CD4-positive, alpha-beta T cell treated with Interleukin-10 for 1 hour (primary cell): ENCODE measurements around the gene ULK3.
"Not testable (repeated sequence)": the region's sequence is repeated elsewhere in the genome, so short reads cannot be mapped to it uniquely, and the experiment has no call there.

Source experiments
- DNase-seq: peaks from one replicate; pipeline ENCODE4 v3.0.0-alpha.2; 2020

Gene ULK3

GRCh38 chr15:74842581-74843444, at the start of gene ULK3:
Gene ULK3, minus strand, starts transcription at chr15:74843156. Its CDS starts 51 bp downstream, at chr15:74843105.
- peak; percentile 93 for DNase-seq

DNA sequence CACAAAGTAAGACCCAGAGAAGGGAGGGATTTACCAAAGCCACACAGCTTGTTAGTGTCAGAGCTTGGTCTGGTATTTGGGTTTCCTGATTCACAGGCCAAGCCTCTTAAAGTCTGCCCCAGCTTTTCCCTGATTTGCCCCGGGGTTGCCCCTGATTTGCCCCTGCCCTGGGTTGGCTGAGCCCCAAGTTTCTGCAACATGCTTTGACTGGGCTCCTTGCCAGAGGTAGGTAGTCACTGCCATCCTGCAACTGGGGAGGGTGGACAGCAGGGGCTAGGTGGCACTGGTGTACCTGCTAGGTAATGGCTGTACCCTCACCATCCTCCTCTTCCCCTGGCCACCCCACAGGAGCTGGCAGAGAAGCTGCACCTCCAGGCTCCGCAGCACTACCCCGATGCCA, 49.4 kb upstream of the ULK3 start:
- DNase-seq: no peak

DNA sequence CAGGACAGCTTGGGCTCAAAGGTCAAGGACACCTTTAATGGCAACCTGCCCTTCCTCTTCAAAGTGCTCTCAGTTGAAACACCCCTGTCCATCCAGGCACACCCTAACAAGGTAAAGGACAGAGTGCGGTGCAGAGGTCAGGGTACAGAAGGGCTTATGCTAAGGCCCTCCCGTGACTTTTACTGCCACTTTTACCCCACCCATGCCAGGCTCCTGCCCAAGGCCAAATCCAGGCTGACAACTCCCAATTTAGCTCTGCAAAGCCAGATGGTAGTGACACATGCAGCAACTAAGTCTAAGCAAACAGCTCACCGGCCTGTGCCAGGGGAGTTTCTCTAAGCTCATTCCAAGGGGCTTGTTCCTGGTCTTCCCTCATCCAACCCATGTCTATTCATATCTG, 48.5 kb upstream of the ULK3 start:
- DNase-seq: no peak

GRCh38 chr15:74890665-74890960, 47.7 kb upstream of the ULK3 start:
- no peak for DNase-seq

DNA sequence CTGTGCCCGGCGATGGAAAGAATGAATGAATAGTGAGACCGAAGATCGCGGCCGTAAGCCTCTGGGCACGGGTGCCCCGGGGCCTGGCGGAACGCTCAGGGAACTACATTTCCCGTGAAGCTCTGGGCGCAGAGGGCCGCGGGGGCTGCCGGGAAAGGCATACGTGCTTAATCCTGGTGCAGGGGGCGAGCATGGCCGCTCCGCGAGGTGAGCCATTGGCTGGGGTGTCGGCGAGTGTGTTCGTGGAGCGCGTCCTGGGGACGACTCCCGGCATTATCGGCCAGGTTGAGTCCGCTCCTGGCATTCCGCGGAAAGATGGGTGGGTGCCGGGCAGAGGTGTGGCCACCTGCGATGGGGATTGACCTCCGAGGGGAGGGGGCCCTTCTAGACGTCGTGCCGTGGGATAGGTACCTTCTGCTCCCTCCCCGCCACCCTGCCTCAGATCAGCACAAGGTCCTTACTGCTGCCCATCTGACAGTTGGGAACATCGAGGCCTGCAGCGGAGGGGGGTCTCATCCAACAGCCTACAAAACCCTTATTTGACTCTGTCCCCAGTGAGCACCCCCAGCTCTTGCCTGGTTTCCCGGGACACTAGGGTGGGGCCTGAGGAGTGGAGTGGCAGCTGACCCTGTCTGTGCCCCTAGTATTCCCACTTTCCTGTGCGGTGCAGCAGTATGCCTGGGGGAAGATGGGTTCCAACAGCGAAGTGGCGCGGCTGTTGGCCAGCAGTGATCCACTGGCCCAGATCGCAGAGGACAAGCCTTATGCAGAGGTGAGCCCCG, 47.1 kb upstream of the ULK3 start, which contains the start of gene MPI:
MPI (plus strand) TSS at position 160 of the 782 bp plus-strand sequence; CDS start at position 192, 32 bp downstream.
- DNase-seq: peak; percentile 88

- DNase-seq: no peak
Measured at GRCh38 chr15:74889390-74889882, 46.5 kb upstream of the ULK3 start.

- DNase-seq: no peak
Measured at GRCh38 chr15:74888716-74889115, 45.8 kb upstream of the ULK3 start.

GRCh38 chr15:74887537-74888193, 44.7 kb upstream of the ULK3 start:
- DNase-seq: not testable (repeated sequence)

DNA sequence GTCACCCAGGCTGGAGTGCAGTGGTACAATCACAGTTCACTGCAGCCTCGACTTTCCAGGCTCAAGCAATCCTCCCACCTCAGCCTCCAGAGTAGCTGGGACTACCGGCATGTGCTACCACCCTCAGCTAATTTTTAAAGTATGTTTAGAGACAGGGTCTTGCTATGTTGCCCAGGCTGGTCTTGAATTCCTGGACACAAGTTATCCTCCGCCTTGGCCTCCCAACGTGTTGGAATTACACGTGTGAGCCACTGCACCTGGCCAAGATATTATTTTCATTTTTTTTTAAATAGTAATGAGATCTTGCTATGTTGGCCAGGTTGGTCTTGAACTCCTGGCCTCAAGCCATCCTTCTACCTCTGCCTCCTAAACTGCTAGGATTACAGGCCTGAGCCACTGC, 42.5 kb upstream of the ULK3 start:
- DNase-seq: no peak

DNA sequence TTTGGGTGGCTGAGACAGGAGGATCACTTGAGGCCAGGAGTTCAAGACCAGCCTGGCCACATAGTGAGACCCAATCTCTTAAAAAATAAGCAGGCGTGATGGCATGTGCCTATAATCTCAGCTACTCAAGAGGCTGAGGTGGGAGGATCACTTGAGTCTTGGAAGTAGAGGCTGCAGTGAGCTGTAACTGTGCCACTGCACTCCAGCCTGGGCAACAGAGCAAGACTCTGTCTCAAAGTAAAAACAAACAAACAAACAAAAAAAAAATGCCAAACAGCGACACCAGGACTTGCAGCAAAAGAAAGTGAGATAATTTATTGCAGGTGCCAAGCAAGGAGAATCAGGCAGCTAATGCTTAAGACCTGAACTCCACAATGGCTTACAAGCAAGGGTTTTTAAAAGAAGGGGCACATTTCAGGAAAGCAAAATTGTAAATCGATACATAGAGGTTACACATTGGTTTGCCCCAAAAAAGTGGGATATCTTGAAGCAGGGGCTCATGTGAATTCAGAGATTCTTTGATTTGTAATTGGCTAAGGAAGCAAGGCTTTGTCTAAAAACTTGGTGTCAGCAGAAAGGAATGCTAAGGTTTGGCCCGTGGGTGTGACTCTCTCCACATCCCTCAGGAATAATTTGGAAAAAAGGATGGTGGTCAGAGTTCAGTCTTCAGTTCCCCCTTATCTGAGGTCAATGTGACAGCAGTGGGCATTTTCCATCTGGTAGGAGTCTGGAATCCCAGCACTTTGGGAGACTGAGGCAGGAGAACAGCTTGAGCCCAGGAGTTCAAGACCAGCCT, 41.7 kb upstream of the ULK3 start:
- no peak for DNase-seq

GRCh38 chr15:74882528-74882927, 39.6 kb upstream of the ULK3 start:
- no peak for DNase-seq

DNA sequence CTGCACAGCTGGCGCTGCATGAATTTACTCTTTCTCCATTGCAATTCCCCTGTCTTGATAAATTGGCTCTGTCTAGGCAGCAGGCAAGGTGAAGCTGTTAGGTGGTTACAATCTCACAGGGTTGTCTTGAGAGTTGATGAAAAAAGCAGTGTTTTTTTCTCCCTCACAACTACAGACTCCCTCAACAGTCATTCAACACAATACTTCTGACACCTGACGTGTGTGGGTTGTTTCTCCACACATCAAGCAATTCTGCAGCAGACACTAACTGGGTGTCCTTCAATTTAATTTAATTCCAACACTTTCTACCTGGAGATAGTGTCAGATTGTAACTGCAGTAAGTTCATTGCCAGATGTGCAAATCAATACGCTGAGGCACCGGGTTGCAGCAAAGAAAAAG, 35.3 kb upstream of the ULK3 start:
- no peak for DNase-seq

DNA sequence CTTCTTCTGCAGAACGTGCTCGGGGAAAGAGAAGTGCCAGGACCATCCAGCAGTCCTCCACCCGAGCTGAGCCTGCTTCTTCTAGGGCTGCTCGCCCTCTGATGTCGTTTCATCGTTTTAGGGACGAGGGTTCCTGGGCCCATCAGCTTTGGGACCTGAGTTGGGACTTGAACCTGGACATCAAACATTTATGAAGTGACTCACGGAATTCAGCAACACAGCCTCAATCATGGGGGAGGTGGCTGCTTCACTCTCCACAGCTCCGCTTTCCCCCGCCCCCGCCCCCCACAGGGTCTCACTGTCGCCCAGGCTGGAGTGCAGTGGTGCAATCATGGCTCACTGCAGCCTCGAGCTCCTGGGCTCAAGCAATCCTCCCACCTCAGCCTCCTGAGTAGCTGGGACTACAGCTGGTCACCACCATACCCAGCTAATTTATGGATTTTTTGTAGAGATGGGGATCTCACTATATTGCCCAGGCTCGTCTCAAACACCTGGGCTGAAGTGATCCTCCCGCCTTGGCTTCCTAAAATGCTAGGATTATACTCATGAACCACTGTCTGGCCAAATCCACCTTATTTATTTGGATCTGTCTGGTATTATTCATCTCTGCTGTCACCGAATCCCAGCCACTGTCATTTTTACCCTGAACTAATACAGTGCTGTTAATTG, 30.9 kb upstream of the ULK3 start:
- DNase-seq: no peak

DNA sequence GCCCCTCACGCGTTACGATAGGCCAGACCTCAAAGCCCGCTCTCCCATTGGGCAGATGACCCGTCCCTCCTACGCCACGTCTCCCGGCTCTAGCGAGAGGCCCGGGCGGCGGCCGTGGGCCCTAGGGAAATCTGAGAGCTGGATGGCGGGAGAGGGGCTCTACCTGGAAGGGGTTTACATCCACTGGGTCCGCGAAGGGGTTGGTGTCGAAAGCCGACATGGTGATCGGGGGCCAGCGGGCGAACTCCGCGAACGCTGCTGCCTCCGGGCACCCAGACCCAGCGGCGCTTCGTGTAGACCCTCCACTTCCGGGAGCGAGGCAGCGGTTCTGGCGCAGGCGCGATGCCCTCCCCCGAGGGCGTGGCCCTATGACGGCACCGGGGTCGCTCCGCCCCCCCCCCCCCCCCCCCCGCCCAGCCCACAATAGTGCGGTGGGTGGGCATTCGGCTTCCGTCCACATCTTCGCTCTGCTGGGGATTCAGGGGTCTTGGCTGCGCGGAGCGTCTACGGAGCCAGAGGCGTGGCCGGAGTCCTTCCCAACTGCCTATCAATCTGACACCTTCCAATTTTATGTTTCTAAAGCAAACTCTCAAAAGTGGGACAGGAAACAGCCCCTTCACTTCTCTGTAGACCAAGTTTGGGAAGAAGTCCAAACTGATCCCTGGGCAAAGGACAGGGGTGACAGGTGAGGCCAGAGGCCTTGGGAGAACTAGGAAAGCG, 30.2 kb upstream of the ULK3 start, which contains the start of gene SCAMP2:
SCAMP2 (minus strand) TSS at position 330 of the 720 bp plus-strand sequence; CDS start at position 220, 110 bp downstream.
- peak; percentile 92 for DNase-seq

GRCh38 chr15:74872702-74873035, 29.7 kb upstream of the ULK3 start:
- no peak for DNase-seq

DNA sequence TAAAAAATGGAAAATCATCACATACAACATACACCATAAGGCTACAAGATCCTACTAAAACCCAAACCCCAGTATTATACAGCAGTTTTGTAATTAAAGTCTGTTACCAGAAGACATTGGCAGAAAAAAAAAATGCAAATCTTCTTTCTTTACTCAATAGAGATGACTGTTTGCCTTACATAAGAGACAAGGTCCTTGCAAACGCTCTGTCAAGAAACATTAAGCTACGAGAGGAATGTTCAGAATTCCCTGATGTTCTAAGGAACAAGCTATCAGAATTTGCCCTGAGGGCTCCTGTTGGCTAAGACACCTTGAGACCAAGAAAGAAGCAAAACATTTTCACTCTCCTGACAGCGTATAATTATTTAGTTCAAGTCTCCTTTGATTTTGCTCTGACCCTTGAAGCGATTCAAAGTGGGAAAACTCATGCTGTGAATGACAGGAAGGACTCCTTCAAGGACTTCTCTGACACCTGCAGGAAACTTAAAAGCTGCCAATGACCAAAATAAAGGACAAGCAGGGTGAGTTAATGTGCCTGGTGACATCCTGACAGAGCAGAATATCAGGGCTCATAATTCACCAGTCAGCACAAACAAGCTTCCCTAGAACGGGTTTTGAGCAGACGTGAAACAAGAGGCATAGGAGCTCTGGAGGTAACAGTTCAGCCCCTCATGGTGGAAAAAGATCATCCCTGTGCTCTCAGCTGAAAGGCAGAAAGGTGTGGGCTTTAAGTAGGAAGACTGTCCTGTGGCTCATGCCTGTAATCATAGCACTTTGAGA, 27.7 kb upstream of the ULK3 start:
- DNase-seq: no peak

DNA sequence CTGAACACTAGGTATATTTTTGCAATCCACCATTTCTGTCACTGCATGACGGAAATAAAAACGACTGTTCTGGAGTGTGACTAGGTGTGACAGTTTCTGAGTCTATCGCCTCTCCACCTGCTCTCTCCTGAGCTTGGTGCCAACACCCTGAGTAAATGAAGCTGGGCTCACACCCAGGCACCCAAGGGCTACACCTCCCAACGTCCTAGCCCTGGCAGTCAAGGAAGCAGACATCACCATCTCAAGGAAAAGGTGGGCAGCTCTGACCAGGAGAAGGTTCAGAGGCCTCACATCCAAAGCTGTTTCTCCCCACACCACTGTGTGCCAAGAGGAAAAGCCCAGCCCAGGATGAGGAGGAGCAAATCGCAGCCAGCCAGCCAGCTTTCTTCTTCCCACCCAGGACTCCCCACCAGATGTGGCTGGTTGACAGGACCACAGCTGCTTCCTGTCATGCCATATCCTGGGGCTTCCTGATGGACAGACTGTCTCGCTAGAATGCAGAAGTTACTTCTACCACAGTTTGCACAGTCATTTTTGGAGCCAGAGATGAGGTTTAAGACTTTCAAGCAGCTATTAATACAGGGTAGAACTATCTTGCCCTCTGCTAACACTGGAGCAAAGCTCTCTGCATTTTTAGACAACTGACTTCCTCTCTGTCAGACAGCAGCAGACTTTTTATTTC, 26.9 kb upstream of the ULK3 start:
- peak; percentile 48 for DNase-seq

DNA sequence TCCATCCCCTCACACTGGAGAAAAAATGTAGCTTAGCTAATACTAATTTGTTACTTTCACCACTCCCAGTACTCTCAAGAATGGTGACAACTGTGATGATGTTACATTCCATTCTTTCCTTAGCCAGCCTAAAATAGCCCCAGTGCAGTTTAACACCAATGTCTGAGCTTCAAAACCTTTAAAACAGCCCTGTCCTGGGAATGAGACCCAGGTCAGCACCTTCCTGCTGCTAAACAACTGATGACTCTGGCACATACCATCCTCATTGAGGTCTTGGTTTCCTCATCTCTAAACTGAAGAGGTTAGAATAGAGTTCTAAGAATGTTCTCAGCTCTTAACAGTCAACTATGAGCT, 26.4 kb upstream of the ULK3 start:
- DNase-seq: no peak

DNA sequence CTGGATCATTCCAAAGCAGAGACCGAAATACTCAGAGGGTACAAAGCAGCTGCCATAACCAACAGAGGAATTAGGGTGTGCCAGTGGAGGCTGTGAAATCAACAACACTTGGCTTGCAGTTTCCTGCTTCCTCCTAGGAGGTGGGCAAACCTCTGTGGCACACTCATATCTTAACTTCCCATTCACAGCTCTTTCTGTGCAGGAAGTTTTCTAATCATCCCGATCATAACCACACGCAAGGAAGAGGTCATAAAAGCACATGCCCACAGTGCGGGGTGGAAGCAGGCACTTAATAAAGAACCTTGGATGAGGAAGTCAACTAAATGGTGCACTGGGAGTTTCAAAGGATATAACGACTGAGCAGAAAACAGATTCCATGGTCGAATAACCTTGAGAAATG, 25.1 kb upstream of the ULK3 start:
- peak; percentile 33 for DNase-seq

GRCh38 chr15:74867466-74868038, 24.6 kb upstream of the ULK3 start:
- DNase-seq: no peak
